SK-N-DZ (cell line): ENCODE data around the gene BRPF1.

Source experiments
- DNase-seq: peaks from one replicate; pipeline ENCODE4 v3.0.0-alpha.2; 2015; ENCODE audit warnings: low spot score

The BRPF1 gene

GRCh38 chr3:9732740-9733115 is 1.2 kb downstream of the BRPF1 start:
- no peak for DNase-seq

DNA sequence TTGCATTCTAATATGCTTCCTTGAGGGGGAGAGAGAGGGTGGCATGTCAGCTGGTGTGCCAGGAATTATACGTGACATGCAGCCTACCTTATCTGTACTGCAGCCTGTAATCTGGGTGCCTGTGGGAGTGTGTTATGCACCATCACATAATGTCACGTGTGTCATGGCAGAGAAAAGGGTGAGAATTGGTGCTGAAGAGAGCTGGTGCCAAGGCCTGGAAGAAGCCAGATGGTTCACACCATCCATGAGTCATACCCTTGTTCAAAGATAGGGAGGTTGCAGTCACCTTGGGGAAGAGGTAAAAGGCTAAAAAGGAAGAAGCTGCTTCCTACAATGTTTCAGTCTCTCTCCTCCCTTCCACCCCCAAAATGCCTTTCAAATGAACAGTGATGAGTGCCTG is 5.3 kb downstream of the BRPF1 start:
- no peak for DNase-seq

DNA sequence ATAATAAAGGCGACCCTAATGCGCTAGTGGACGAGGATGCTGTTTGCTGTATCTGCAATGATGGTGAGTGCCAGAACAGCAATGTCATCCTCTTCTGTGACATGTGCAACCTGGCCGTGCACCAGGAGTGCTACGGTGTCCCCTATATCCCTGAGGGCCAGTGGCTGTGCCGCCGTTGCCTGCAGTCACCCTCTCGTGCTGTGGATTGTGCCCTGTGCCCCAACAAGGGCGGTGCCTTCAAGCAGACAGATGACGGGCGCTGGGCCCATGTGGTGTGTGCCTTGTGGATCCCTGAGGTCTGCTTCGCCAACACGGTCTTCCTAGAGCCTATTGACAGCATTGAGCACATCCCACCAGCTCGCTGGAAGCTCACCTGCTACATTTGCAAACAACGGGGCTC is 7.6 kb downstream of the BRPF1 start:
- no peak for DNase-seq

GRCh38 chr3:9742560-9742959 is 11.0 kb downstream of the BRPF1 start:
- DNase-seq = no peak

- DNase-seq = no peak
Observed at GRCh38 chr3:9743548-9743947, 12.0 kb downstream of the BRPF1 start.

DNA sequence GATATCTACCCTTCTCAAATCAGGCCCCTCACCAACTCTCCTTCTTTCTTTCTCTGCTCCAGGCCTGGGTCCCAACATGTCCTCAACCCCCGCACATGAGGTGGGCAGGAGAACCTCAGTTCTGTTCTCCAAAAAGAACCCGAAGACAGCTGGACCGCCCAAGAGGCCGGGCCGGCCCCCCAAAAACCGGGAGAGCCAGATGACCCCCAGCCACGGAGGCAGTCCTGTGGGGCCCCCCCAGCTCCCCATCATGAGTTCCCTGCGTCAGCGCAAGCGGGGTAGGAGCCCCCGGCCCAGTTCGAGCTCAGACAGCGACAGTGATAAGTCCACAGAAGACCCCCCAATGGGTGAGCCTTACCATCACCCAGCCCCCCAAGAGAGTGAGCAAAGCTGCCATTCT is 12.6 kb downstream of the BRPF1 start:
- no peak for DNase-seq

DNA sequence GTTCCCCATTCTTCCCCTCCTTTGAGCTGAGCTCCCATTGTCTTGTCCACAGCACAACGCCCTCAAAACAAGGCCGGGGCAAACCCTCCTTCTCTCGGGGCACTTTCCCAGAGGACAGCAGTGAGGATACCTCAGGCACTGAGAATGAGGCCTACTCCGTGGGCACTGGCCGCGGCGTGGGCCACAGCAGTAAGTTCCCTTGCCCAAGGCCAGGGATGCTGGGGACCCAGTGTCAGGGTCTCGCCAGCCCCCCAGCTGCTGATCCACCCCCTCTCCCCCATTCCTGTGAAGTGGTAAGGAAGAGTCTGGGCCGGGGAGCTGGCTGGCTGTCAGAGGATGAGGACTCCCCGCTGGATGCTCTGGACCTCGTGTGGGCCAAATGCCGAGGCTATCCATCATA is 14.0 kb downstream of the BRPF1 start:
- DNase-seq = no peak

- no peak for DNase-seq
Observed at GRCh38 chr3:9746330-9746729, 14.8 kb downstream of the BRPF1 start.

DNA sequence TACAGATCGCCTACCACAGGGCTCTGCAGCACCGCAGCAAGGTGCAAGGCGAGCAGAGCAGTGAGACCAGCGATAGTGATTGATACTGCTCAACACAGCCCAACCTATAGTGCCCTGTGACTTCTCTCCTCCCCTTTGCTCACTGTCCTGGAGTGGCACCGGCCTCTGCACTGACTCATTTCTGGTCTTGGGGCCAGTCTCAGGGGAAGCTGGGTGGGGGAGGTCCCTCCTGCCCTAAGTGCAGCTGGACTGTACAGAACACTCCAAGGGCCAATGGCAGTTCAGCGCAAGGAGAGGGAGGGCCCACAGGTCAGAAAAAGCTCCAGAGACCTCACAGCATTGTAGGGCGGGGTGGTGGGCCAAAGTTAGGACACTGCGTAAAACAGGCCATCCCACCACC is 15.7 kb downstream of the BRPF1 start:
- DNase-seq = no peak

- DNase-seq = no peak
Observed at GRCh38 chr3:9748031-9748430, 16.5 kb downstream of the BRPF1 start.

GRCh38 chr3:9749296-9749644 is 17.7 kb downstream of the BRPF1 start:
- no peak for DNase-seq

DNA sequence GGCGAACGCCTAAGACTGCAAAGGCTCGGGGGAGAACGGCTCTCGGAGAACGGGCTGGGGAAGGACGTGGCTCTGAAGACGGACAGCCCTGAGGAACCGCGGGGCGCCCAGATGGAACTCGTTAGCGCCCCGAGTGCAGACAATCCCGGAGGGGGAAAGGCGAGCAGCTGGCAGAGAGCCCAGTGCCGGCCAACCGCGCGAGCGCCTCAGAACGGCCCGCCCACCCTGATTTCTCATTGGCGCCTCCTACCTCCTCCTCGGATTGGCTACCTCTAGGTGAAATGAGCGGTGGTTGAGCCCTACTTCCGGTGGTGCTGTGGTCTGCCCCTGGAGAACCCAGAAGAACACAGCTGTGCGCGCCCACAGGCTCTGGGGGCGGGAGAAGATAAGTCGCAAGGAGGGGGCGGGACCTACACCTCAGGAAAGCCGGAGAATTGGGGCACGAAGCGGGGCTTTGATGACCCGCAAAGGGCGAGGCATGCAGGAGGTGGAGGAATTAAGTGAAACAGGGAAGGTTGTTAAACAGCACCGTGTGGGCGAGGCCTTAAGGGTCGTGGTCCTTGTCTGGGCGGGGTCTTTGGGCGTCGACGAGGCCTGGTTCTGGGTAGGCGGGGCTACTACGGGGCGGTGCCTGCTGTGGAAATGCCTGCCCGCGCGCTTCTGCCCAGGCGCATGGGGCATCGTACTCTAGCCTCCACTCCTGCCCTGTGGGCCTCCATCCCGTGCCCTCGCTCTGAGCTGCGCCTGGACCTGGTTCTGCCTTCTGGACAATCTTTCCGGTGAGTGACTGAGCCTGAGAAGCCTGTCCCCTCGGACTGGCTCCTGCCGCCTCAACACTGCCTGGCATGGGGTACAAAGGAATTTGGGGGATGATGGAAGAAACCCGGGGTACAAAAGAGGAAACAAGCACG is 18.4 kb downstream of the BRPF1 start, which contains the start of gene OGG1:
TSS of gene OGG1 (plus strand) at position 308 of the 911 bp plus-strand sequence. CDS start at position 643, 335 bp downstream.
- peak; percentile 100 for DNase-seq

- no peak for DNase-seq
Observed at GRCh38 chr3:9750556-9751411, 19.2 kb downstream of the BRPF1 start.

DNA sequence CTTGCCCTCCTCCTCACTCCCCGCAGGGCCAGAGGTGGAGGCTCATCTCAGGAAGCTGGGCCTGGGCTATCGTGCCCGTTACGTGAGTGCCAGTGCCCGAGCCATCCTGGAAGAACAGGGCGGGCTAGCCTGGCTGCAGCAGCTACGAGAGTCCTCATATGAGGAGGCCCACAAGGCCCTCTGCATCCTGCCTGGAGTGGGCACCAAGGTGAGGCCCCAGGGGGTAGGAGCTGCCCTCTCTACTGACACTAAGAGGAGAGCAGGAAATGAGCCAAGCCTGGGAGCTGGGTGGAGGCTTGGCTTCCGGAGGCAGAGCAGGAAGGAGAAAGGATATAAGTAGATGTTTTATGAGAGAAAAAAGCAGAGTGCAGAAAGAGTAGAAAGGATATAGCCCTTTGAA is 23.1 kb downstream of the BRPF1 start:
- no peak for DNase-seq

DNA sequence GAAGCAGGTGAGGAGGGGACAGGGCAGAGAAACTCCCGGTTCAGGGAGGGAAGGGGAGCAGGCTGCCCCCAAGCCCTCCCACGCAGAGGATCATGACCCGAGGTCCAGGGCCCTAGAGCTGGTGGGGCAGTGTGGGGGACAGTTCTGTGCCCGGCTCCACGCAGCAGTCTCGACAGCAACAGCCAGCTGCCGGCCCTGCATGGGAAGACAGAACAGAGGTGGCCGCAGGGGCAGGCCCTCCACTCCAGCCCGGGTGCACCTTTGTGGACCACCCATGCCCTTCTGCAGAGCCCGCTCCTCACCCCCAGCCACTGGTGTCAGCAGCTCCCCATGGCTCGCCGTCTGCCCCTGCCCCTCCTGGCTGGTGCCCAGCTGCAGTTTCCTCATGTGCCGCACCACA is 25.9 kb downstream of the BRPF1 start:
- DNase-seq = no peak

- no peak for DNase-seq
Observed at GRCh38 chr3:9760779-9761505, 29.4 kb downstream of the BRPF1 start.

GRCh38 chr3:9761919-9762318 is 30.4 kb downstream of the BRPF1 start:
- DNase-seq = no peak

- no peak for DNase-seq
Observed at GRCh38 chr3:9762871-9763270, 31.3 kb downstream of the BRPF1 start.

- peak; percentile 49 for DNase-seq
Observed at GRCh38 chr3:9765865-9766264, 34.3 kb downstream of the BRPF1 start.

GRCh38 chr3:9767418-9767817 is 35.9 kb downstream of the BRPF1 start:
- no peak for DNase-seq

GRCh38 chr3:9768141-9768775 is 36.7 kb downstream of the BRPF1 start:
- DNase-seq = no peak

DNA sequence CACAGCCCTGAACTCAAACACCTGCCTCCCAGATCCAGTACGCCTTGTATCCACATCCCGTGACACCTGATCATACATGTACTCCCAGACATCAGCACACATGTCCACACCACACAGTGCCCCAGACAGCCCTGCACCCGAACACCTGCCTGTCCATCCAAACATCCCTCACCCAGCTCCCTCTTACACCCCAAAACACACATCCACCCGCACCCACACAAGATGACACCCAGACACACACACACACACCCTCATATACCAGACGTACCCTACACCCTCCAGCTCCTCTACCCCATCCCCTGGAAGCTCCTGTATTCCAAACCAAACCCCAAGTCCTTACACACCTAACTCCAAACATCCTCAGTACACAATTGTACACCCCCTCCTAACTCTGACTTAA is 37.5 kb downstream of the BRPF1 start:
- DNase-seq = no peak
